Activated B cell treated with CpG ODN at 0.5 μM for 24 hours (primary cell): ENCODE data around the gene CRY1. TPM values are rescaled to one million over a fixed set of nuclear protein-coding genes. Genes with fewer than 3 reads are reported as not detected.
"Not testable (repeated sequence)": the region's sequence is repeated elsewhere in the genome, so short reads cannot be mapped to it uniquely, and the experiment has no call there.

ENCODE experiments used
- ATAC-seq: fragments of 200-7000 bp; cut with Tn5 transposase; one replicate; pipeline ENCODE4 v1.10.0; 2021; ENCODE audit warnings: low read depth, mild to moderate bottlenecking, moderate library complexity
- CTCF ChIA-PET: fragments of 350-600 bp; sonication (Branson Sonifier 250); formaldehyde crosslinking; loops from one replicate; lab custom pipeline; 2021; ENCODE audit warnings: antibody characterized with exemption; lab: Charles Lee
- POLR2A ChIA-PET: fragments of 350-600 bp; sonication (Branson Sonifier 250); formaldehyde crosslinking; loops from one replicate; lab custom pipeline; 2021; ENCODE audit warnings: antibody characterized with exemption; lab: Charles Lee
- DNase-seq: peaks from one replicate; pipeline ENCODE4 v3.0.0; 2022
- H3K27ac Mint-ChIP-seq: one replicate; pipeline ENCODE4 v1.8.0; 2020; ENCODE audit warnings: mixed read lengths
- H3K27me3 Mint-ChIP-seq: one replicate; pipeline ENCODE4 v1.8.0; 2021; ENCODE audit warnings: mixed read lengths
- H3K36me3 Mint-ChIP-seq: one replicate; pipeline ENCODE4 v1.8.0; 2021; ENCODE audit warnings: low read depth, mixed read lengths
- H3K4me1 Mint-ChIP-seq: one replicate; pipeline ENCODE4 v1.8.0; 2021; ENCODE audit warnings: mixed read lengths
- H3K4me3 Mint-ChIP-seq: one replicate; pipeline ENCODE4 v1.8.0; 2020; ENCODE audit warnings: mild to moderate bottlenecking, mixed read lengths
- H3K9me3 Mint-ChIP-seq: one replicate; pipeline ENCODE4 v1.8.0; 2020; ENCODE audit warnings: mixed read lengths
- intact Hi-C: fragments of 100-400 bp; cut with micrococcal nuclease; formaldehyde crosslinking; loops from one replicate; pipeline ENCODE4 v1.15.1; 2024
- total RNA-seq: library from RNA; stranded (reverse); gene quantifications from 2 replicates; pipeline ENCODE4 v1.2.3, GENCODE V29; 2022
- TF ChIP-seq, protein P1 (sequence below): fragments of 200-600 bp; IDR thresholded peaks from one replicate; pipeline ENCODE4 v1.8.0; 2022; ENCODE audit warnings: antibody characterized with exemption, mild to moderate bottlenecking

CRY1 gene
- total RNA-seq, 1 donor from 2014 or later, result 7.1 TPM

DNA sequence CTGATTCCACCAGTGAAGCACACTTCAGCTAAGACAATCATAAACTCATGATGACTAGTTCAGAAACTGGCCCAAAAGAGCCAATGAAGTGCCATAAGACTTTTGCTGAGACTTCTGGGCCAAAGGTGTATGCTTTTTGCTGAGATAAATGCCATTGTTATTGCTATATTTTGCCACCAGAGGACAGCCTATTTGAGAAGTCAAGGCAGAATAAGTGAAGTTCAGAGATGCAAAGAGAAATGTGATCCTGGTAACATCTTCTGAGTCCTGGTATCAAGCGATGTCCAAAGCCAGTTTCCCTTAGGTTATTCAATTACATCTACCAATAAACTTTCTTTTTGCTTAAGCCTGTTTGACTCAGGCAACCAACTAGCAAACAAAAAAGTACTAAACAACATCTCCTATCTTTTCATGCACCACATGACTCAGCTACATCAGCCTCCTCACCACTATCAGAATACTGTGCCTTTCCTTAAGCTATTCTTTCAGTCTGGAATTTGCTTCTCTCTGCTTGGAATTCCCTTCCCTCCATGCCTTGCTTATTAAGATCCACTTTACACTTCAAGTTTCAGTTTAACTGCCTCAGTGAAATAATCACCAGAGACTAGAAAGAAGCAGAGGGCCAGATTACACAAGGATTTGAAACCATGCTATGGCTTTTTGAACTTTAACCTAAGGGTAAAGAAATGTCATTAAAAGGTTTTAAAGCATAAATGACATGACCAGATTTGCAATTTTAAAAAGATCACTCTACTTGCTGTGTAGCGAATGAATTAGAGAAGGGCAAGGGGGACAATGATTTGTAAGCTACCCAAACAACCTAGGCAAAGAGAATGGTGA is 14.0 kb downstream of the CRY1 start:
- ChIA-PET CTCF (interaction anchor here (0.6 to 1.4 kb wide), 2 partner anchors 10 to 532 kb away, joined by 4 read pairs; no protein-coding TSS in a partner anchor), POLR2A (no interaction called here)
- Mint-ChIP-seq H3K27me3 (peaks cover 10% of the 10 kb centered on the region), H3K4me3 (no peak overlapping the region), H3K36me3 (no peaks in the 10 kb centered on the region), H3K4me1 (no peaks in the 10 kb centered on the region), H3K9me3 (peaks cover 7% of the 10 kb centered on the region), H3K27ac (no peak overlapping the region)
- no peak for DNase-seq
- intact Hi-C loops, result loop anchor here (1.0 kb wide), 1 partner anchor 528 kb away; no protein-coding TSS in a partner anchor
- no peak for ATAC-seq
- TF ChIP-seq, protein P1, sequence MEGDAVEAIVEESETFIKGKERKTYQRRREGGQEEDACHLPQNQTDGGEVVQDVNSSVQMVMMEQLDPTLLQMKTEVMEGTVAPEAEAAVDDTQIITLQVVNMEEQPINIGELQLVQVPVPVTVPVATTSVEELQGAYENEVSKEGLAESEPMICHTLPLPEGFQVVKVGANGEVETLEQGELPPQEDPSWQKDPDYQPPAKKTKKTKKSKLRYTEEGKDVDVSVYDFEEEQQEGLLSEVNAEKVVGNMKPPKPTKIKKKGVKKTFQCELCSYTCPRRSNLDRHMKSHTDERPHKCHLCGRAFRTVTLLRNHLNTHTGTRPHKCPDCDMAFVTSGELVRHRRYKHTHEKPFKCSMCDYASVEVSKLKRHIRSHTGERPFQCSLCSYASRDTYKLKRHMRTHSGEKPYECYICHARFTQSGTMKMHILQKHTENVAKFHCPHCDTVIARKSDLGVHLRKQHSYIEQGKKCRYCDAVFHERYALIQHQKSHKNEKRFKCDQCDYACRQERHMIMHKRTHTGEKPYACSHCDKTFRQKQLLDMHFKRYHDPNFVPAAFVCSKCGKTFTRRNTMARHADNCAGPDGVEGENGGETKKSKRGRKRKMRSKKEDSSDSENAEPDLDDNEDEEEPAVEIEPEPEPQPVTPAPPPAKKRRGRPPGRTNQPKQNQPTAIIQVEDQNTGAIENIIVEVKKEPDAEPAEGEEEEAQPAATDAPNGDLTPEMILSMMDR, result no peak

DNA sequence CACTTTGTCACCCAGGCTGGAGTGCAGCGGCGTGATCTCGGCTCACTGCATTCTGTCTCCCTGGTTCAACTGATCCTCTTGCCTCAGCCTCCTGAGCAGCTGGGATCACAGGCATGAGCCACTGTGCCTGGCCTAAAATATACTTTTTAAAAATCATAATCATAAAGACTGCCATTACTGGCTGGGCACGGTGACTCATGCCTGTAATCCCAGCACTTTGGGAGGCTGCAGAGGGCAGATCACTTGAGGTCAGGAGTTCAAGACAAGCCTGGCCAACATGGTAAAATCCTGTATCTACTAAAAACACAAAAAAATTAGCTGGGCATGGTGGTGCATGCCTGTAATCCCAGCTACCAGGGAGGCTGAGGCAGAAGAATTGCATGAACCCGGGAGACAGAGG is 20.1 kb downstream of the CRY1 start:
- H3K27me3 Mint-ChIP-seq, H3K36me3 Mint-ChIP-seq, DNase-seq, H3K9me3 Mint-ChIP-seq, H3K4me3 Mint-ChIP-seq, H3K27ac Mint-ChIP-seq, H3K4me1 Mint-ChIP-seq, intact Hi-C loops, POLR2A ChIA-PET, ATAC-seq, CTCF ChIA-PET: not testable (repeated sequence)

DNA sequence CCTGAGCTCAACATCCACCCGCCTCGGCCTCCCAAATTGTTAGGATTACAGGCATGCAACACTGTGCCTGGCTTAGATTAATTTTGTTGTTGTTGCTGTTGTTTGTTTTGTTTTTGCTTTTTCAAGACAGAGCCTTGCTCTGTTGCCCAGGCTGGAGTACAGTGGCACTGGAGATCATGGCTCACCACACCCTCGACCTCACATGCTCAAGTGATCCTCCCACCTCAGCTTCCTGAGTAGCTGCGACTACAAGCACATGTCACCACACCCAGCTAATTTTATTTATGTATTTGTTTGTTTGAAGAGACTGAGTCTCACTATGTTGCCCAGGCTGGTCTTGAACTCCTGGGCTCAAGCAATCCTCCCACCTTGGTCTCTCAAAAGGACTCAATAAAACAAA is 26.7 kb downstream of the CRY1 start:
- Mint-ChIP-seq H3K36me3 (no peaks in the 10 kb centered on the region), H3K9me3 (peaks cover 6% of the 10 kb centered on the region), H3K4me3 (no peak overlapping the region), H3K4me1 (peaks cover 7% of the 10 kb centered on the region), H3K27me3 (peaks cover 3% of the 10 kb centered on the region), H3K27ac (no peak overlapping the region)
- ChIA-PET CTCF (no interaction called here), POLR2A (no interaction called here)
- ATAC-seq (no peak), DNase-seq (no peak)
- TF ChIP-seq, protein P1, result no peak
- intact Hi-C loops, result no loop called here

DNA sequence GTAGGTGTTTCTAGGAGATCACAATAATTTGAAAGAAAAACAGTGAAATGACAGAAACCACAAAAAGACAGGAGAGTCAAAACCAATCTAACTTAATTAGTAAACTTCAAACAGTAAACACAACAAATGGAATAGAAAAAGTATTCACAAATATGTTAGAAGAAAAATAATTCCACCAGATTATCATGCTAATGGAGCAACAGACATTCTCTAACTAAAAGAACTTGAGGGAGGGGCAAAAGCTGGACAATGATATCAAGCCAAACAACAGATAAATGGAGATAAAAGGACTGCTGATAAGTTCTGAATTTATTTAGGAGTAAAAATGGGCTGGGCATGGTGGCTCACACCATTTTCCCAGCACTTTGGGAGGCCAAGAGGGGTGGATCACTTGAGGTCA is 28.7 kb downstream of the CRY1 start:
- no peaks in the 10 kb centered on the region for H3K36me3 Mint-ChIP-seq
- intact Hi-C loops, result no loop called here
- no peak overlapping the region for H3K4me3 Mint-ChIP-seq
- TF ChIP-seq, protein P1, result no peak
- POLR2A ChIA-PET, result no interaction called here
- peaks cover 6% of the 10 kb centered on the region for H3K9me3 Mint-ChIP-seq
- ATAC-seq (no peak), DNase-seq (no peak)
- peaks cover 3% of the 10 kb centered on the region for H3K27me3 Mint-ChIP-seq
- H3K4me1 Mint-ChIP-seq, result peaks cover 7% of the 10 kb centered on the region
- H3K27ac Mint-ChIP-seq, result no peak overlapping the region
- CTCF ChIA-PET, result no interaction called here

DNA sequence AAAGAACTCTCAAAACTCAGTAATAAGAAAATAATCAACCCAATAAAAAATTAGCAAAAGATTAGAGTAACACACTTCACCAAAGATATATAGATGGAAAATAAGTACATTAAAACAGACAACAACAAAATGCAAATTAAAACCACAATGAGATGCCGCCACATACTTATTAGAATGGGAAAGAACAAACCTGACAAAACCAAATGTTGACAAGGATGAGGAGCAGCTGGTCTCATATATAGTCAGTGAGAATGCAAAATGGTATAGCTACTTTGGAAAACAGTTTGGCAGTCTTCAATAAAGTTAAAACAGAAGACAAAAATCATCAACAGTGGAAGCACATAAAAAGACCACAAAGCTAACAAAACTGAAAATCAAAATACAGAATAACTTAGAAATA is 29.1 kb downstream of the CRY1 start:
- ATAC-seq, result no peak
- Mint-ChIP-seq H3K4me1 (peaks cover 7% of the 10 kb centered on the region), H3K27me3 (peaks cover 3% of the 10 kb centered on the region), H3K4me3 (no peak overlapping the region), H3K27ac (no peak overlapping the region), H3K36me3 (no peaks in the 10 kb centered on the region), H3K9me3 (peaks cover 6% of the 10 kb centered on the region)
- DNase-seq, result no peak
- CTCF ChIA-PET, result no interaction called here
- TF ChIP-seq, protein P1, result no peak
- POLR2A ChIA-PET, result no interaction called here
- intact Hi-C loops, result no loop called here
